NCI-H2171 treated with DMSO at 0.1 percent for 48 hours (cell line): Measurements from ENCODE around the gene BID.
A peak's percentile ranks its signal among the peaks of the same experiment; 100 is the strongest.

Experiments
- DNase-seq: peaks from one replicate; lab custom pipeline; 2025; lab: John Stamatoyannopoulos, UW

BID gene

GRCh38 chr22:17803609-17804270 is 29.5 kb upstream of the BID start:
- no peak for DNase-seq

GRCh38 chr22:17802822-17803221 is 28.6 kb upstream of the BID start:
- DNase-seq: no peak

- DNase-seq: no peak
These were observed 28.1 kb upstream of the BID start for GRCh38 chr22:17802411-17802810.

GRCh38 chr22:17797721-17798559 is 23.7 kb upstream of the BID start:
- no peak for DNase-seq

- no peak for DNase-seq
These were observed 22.4 kb upstream of the BID start for GRCh38 chr22:17796695-17797094.

- DNase-seq: peak; percentile 57
These were observed 21.6 kb upstream of the BID start for GRCh38 chr22:17795661-17796548.

GRCh38 chr22:17794726-17795542 is 20.7 kb upstream of the BID start:
- DNase-seq: no peak

- no peak for DNase-seq
These were observed 18.7 kb upstream of the BID start for GRCh38 chr22:17792854-17793434.

GRCh38 chr22:17792299-17792698 is 18.0 kb upstream of the BID start:
- no peak for DNase-seq

GRCh38 chr22:17791196-17791595 is 16.9 kb upstream of the BID start:
- no peak for DNase-seq

- no peak for DNase-seq
These were observed 15.3 kb upstream of the BID start for GRCh38 chr22:17789379-17790200.

GRCh38 chr22:17788528-17789378 is 14.5 kb upstream of the BID start:
- no peak for DNase-seq

GRCh38 chr22:17787716-17788330 is 13.6 kb upstream of the BID start:
- DNase-seq: no peak

GRCh38 chr22:17787241-17787640 is 13.0 kb upstream of the BID start:
- DNase-seq: no peak

- no peak for DNase-seq
These were observed 12.3 kb upstream of the BID start for GRCh38 chr22:17786435-17787161.

GRCh38 chr22:17785185-17786184 is 11.2 kb upstream of the BID start:
- peak; percentile 64 for DNase-seq

- DNase-seq: no peak
These were observed 10.5 kb upstream of the BID start for GRCh38 chr22:17784776-17785175.
